22Rv1 (cell line): Measurements from ENCODE around the gene CCL8.

Experiments used
- H3K27ac ChIP-seq: fragments of 450-650 bp; 2 replicates; pipeline ENCODE4 v1.5.1; 2017
- ZFX ChIP-seq: fragments of 450-650 bp; IDR thresholded peaks from 2 replicates; pipeline ENCODE4 v1.6.1; 2017; ENCODE audit warnings: antibody characterized with exemption, borderline replicate concordance
- TF ChIP-seq, protein P1 (sequence below): fragments of 450-650 bp; IDR thresholded peaks from 2 replicates; pipeline ENCODE4 v1.5.1; 2017; ENCODE audit warnings: mild to moderate bottlenecking

Gene CCL8

DNA sequence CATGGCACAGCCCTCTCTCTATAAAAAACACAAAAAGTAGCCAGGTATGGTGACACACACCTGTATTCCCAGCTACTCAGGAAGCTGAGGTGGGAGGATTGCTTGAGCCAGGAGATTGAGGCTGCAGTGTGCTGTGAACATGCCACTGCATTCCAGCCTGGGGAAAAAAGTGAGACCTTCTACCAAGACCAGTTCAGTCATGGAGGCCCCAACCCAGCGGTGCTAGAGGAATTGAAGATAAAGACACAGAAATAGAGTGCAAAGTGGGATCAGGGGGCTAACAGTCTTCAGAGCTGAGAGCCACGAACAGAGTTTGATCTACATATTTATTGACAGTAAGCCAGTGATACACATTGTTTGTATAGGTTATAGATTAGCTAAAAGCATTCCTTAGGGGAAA lies 15.6 kb upstream of the CCL8 start:
- no peak overlapping the region for H3K27ac ChIP-seq
- TF ChIP-seq, protein P1, sequence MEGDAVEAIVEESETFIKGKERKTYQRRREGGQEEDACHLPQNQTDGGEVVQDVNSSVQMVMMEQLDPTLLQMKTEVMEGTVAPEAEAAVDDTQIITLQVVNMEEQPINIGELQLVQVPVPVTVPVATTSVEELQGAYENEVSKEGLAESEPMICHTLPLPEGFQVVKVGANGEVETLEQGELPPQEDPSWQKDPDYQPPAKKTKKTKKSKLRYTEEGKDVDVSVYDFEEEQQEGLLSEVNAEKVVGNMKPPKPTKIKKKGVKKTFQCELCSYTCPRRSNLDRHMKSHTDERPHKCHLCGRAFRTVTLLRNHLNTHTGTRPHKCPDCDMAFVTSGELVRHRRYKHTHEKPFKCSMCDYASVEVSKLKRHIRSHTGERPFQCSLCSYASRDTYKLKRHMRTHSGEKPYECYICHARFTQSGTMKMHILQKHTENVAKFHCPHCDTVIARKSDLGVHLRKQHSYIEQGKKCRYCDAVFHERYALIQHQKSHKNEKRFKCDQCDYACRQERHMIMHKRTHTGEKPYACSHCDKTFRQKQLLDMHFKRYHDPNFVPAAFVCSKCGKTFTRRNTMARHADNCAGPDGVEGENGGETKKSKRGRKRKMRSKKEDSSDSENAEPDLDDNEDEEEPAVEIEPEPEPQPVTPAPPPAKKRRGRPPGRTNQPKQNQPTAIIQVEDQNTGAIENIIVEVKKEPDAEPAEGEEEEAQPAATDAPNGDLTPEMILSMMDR = no peak
- no peak for TF ChIP-seq ZFX

DNA sequence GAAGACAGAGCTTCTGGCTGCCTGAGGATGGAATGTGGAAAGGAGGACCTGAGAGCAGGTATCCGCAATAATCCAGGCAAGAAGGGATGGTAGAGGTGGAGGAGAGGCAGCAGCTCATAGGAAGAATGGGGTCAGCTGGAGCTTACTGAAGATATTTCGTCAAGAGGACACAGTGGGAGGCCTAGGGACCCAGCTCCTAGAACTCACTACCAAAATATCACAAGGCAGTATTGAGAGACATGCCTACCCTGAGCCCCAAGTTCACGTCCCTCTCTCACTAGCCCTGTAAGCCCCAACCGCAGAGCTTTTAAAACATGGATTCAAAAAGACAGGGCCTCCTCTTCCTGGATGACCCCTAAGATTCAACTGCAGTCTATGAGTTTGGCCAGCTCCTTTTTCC lies 14.2 kb upstream of the CCL8 start:
- H3K27ac ChIP-seq = no peak overlapping the region
- no peak for TF ChIP-seq ZFX
- TF ChIP-seq, protein P1 = no peak

DNA sequence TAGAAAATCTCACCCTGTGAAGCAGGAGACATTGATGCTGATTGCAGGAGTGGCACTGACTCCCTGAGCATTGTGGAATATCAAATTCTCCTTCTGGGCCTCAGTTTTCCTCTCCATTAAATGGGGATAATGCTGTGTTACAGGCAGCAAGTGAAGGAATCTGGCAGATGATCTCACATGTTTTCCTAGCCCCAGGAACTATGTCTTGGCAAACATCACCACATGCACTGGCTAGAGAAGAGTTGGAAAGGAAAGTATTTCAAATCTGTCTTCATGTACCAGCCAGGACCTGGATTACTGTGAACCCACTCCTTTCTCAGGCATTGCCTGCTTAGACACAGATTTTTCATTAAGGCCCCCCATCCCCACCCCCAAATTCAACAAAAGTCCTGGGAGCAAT lies 13.6 kb upstream of the CCL8 start:
- TF ChIP-seq, protein P1 = no peak
- TF ChIP-seq ZFX = no peak
- H3K27ac ChIP-seq = no peak overlapping the region

DNA sequence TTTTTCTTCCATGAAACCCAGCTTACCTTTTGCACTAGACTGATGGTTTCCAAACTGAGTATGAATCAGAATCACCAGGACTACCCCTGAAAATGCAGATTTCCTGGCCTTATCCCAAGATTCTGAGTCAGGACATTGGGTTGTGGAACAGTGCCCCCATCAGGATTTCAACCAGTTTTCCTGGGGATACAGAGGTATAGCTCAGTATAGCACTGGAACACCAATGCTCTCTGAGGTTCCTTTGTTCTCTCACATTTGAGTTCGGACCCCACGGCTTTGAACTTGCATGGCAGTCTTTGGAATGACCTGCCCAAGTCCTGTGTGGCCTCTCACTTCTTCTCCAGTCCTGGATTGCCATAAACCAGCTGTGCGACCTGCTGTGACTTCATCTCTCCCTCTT lies 12.8 kb upstream of the CCL8 start:
- TF ChIP-seq, protein P1 = no peak
- no peak for TF ChIP-seq ZFX
- no peak overlapping the region for H3K27ac ChIP-seq

DNA sequence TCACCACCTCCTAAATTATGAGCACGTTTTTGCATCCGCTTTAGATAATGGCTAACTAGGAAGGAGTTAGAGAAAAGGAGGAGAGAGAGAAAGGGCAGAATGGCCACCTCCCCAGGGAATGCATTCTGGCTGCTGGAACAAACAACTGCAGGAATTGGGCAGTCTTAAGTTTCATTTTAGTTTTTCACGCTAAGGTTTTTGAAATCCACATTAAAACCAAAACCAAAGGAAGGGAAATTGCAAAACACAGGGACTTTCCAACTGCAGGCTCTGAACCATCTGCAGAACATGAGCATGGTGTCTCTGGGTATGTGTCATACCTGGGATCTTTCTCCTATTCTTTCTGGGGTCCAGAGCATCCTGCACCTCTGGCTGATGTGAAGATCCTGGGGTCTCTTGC lies 12.1 kb upstream of the CCL8 start:
- no peak overlapping the region for H3K27ac ChIP-seq
- no peak for TF ChIP-seq ZFX
- TF ChIP-seq, protein P1 = no peak

DNA sequence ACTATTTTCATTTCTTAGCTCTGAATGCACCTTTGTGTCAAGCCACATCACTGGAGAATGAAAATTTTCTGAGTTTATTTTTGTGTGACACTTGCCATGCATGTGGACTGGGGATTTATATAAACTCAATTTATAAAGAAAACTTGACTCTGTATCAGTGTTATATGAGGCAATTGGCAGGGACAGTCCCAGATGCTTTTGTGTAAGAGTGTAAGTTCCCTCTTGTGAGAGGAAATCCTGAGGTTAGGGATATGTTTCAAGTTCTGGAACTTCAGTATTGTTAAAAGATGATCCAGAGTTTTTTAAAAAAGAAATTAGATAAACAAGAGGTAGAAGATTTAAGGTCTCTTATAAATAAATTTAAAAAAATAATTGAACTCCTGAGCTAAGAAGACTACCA lies 10.9 kb upstream of the CCL8 start:
- TF ChIP-seq ZFX = no peak
- TF ChIP-seq, protein P1 = no peak
- H3K27ac ChIP-seq = no peak overlapping the region

DNA sequence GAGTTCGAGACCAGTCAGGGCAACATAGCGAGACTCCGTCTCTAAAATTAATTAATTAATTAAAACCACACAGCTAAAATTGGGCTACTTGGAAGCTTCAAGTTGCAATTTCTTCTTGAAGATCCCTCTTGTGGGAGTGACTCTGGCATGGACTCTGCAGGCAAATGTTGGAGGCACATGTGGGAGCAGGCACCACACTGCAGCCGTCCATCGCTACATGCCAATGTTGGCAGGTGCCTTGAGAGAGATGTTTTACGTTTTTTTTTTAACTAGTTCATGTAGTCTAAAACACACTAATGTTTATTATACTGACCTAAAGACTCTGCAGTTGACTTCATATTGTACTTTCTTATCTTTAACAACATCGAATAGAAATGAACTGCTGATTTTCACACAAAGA lies 7.9 kb upstream of the CCL8 start:
- no peak overlapping the region for H3K27ac ChIP-seq
- TF ChIP-seq, protein P1 = no peak
- no peak for TF ChIP-seq ZFX
